Measurements from ENCODE around the gene MEF2C. TPM values are rescaled to one million over a fixed set of nuclear protein-coding genes. Genes with fewer than 3 reads are reported as not detected.

Gene MEF2C
- polyA plus RNA-seq, 3 donors: 3.3 to 15.6 (median 14.3) TPM

DNA sequence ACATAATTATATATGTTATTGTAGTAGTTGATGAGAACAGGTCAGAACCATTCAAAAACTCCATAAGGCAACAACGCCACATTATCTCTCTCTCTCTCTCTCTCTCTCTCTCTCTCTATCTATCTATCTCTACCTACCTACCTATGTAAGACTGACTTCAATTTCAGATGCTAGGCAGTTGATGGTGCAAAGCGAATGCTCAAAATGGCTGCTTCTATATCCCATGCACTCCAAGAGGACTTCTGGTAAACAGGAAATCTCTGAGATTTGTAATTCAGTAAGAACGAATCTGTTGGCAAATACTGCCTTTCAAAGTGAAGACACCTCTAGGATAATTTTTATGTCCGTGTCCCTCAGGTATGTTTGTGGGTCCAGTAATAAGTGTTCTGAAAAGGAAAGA lies 43.7 kb downstream of the MEF2C start:
- no peak overlapping the region for H3K27ac ChIP-seq (ENCODE audit: low read depth, low read length)
- 76 to 88% (median 80%) methylated on average over 4 of the region's 4 CpGs for WGBS, 3 donors

DNA sequence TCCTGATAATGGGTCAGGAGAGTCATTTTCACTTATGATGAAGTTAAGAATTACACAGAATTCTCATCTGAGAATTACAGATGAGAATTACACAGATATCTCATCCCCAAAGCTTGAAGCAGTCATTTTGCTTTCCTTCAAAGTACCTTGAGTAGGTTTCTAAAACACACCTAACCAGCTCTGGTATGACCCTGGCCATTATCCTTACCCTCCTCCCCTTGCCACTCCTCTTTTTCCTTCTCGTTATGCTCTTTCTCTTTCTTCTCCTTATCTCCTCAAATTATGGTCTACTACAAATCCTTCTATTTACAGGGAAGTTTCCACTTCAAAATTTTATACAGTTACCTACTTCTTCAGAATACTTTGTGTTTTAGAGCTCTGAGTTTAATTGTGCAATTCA lies 44.5 kb downstream of the MEF2C start:
- H3K27ac ChIP-seq (ENCODE audit: low read depth, low read length): no peak overlapping the region
- 63 to 78% (median 64%) methylated on average over 1 of the region's 1 CpG for whole genome bisulfite sequencing, 3 donors

DNA sequence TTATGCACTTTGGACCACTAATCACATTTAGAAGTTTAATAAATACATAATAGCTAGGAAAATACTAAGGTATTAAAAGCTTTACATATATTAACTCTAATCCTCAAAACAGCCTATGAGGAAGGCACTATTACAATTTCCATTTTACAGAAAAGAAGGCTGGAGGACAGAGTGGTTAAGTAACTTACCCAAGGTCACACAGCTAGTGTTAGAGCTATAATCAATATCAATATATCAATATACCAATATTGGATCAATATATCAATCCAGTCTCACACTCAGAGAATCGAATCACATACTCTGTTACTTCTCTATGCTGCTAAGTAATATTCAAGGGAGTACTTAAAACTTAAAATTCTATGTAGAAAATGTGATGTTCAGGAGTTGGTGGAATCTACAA lies 45.2 kb downstream of the MEF2C start:
- H3K27ac ChIP-seq (ENCODE audit: low read depth, low read length): no peak overlapping the region
- WGBS, 3 donors: 84 to 98% (median 97%) methylated on average over 1 of the region's 1 CpG

GRCh38 chr5:88837222-88837621 lies 45.8 kb downstream of the MEF2C start:
- H3K27ac ChIP-seq (ENCODE audit: low read depth, low read length): no peak overlapping the region
- WGBS, 3 donors: 95 to 96% (median 96%) methylated on average over 4 of the region's 4 CpGs

DNA sequence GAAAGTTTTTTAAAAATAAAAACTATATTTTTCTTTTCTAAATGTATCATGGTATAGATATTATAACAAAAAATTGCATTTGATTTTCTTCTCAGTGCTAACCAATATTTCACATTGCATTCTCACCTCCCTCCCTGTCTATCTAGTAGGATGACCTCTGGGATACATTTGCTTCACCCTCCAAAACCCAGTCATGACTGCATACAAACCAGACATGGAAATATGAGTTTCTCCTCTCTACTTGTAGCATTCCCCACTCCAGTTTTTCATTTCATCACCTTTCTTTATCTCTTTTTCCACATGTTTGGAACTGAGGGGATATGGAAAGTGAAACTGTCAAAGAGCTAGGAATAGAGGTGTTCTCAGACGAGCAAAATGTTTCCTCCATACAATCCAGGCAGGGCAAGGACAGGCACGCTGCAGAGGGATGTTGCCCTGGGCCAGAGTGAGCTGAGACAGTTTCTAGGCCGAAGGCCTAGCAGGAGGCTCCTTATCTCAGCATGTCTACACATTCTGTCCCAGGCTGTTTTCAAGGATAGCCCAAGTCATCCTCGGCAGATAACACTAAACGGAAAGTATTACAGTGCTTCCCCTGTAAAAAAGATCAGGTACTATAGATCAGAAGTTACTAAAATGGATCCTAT lies 46.7 kb downstream of the MEF2C start:
- no peak overlapping the region for H3K27ac ChIP-seq (ENCODE audit: low read depth, low read length)
- WGBS, 3 donors: 30 to 60% (median 36%) methylated on average over 5 of the region's 5 CpGs

DNA sequence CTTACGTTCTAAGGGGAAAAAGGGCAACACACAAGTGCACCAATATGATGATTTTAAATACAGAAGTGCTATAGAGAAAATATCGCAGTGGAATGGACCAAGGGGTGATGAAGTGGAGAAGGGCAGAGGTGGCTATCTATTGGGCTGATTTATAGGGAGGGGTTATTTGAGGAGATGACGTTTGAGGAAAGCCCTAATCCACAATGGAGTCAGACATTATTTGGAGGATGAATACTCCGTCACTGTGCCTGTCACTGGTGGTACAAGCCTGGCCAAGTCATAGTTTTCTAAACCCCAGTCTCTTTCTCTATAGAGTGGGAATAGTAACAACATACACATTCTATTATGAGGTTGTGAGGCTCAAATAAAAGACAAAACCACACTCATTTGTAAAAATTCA lies 48.5 kb downstream of the MEF2C start:
- WGBS, 3 donors: 85 to 88% (median 88%) methylated on average over 4 of the region's 4 CpGs
- H3K27ac ChIP-seq (ENCODE audit: low read depth, low read length): no peak overlapping the region

GRCh38 chr5:88834131-88834462 lies 48.9 kb downstream of the MEF2C start:
- WGBS, 3 donors: 86 to 98% (median 89%) methylated on average over 2 of the region's 2 CpGs
- H3K27ac ChIP-seq (ENCODE audit: low read depth, low read length): no peak overlapping the region

- 21 to 41% (median 26%) methylated on average over 7 of the region's 7 CpGs for WGBS, 3 donors
- H3K27ac ChIP-seq (ENCODE audit: low read depth, low read length): no peak overlapping the region
Measured at GRCh38 chr5:88833371-88834130, 49.4 kb downstream of the MEF2C start.

- no peak overlapping the region for H3K27ac ChIP-seq (ENCODE audit: low read depth, low read length)
- 68 to 97% (median 85%) methylated on average over 1 of the region's 1 CpG for WGBS, 3 donors
Measured at GRCh38 chr5:88831816-88832215, 51.2 kb downstream of the MEF2C start.

DNA sequence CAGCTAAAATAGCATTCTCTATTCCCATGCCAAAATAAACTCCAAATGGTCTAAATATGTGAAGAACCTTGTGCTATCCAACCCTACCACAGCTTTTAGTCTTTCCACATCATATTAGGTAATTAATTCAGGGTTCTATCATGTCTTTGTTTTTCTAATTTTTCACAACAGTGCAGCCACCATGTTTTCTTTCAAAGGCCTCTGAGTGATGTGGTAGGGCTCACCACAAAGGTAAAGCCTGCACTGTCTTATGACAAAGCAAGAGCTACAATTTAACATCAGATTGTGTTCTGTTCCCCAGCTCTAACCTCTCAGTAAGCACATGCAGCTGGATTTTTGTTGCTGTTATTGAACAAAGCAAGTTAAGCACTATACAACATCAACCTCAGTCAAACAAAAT lies 52.4 kb downstream of the MEF2C start:
- H3K27ac ChIP-seq (ENCODE audit: low read depth, low read length): peak overlapping the region; percentile 55

DNA sequence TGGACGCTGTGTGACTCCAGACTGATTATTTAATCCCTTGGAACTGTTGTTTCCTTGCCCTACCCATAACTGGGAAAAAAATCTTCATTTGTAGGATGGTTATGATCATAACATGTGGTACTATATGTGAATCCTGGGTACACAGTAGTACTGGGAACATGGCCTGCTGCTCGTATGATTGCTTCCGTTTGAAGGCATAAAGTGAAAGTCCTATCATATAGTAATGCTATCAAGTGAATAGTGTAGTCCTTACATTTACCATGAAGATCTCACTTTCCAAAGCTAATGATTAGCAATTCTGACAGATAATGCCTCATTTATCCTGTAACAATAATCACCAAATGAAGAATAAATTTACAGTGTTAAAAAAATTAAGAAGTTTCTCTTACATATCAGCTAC lies 53.2 kb downstream of the MEF2C start:
- H3K27ac ChIP-seq (ENCODE audit: low read depth, low read length): no peak overlapping the region
- 66 to 86% (median 70%) methylated on average over 3 of the region's 3 CpGs for WGBS, 3 donors

- 42 to 73% (median 48%) methylated on average over 3 of the region's 3 CpGs for WGBS, 3 donors
- H3K27ac ChIP-seq (ENCODE audit: low read depth, low read length): no peak overlapping the region
Measured at GRCh38 chr5:88829054-88829453, 53.9 kb downstream of the MEF2C start.

DNA sequence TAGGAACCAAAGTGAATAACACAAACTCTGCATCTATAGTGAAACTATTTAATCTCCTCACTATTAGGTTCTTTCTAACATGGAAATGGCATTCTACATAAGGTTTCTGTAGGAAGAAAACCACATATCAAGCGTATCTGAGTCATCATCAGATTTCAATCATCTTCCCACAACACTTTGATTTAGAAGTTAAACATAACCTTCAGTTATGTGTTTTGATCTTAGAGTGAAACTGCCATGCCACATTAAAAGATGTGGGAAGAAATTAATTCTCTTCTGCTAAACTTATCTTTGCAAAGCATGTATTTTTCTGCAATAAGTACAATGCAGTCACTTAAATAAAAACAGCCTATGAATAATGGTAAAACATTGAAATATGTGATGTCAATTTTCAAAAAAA lies 55.0 kb downstream of the MEF2C start:
- 42 to 85% (median 45%) methylated on average over 1 of the region's 1 CpG for WGBS, 3 donors
- no peak overlapping the region for H3K27ac ChIP-seq (ENCODE audit: low read depth, low read length)

DNA sequence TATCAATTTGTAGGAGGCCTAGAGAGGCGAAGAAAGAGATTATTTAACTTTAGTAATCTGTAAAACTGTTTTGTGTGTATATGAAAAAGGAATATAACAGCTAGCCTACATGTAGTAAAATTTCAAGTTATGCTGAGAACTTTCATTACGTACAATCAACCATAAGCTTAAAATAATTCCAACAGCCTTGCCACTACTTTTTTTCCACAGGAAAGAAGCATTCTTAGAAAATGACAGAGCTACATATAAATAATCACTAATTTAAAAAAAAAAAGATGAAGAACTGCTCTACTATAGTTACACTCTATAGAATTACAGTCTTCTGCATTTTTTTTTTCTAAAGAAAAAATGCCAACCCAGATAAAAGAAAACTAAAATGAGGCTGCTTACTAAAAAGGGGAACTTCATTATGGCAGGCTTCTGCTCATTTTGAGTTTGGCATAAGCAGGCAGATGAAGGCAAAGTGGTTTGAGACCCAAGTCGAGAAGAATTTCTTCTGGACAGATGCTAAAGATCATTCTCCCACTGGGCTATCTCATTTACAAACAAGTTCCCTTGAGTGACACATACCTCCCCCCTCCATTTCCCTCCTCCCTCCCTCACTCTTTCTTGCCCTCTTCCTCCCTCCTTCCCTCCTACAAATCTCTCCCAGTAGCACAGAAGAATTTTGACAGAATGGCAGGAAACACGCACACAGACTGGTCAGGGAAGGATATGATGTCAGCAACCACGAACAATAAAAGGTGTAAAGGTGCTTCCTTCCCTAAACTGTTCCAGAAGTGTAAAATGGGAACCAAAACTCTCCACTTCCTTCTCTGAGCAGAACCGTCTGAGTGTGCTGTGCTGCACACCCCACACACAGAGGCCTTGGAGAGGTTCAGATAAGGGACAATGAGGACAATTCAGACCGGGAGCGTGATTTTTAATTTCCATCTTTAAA lies 56.1 kb downstream of the MEF2C start:
- no peak overlapping the region for H3K27ac ChIP-seq (ENCODE audit: low read depth, low read length)
- 32 to 53% (median 37%) methylated on average over 8 of the region's 8 CpGs for WGBS, 3 donors

DNA sequence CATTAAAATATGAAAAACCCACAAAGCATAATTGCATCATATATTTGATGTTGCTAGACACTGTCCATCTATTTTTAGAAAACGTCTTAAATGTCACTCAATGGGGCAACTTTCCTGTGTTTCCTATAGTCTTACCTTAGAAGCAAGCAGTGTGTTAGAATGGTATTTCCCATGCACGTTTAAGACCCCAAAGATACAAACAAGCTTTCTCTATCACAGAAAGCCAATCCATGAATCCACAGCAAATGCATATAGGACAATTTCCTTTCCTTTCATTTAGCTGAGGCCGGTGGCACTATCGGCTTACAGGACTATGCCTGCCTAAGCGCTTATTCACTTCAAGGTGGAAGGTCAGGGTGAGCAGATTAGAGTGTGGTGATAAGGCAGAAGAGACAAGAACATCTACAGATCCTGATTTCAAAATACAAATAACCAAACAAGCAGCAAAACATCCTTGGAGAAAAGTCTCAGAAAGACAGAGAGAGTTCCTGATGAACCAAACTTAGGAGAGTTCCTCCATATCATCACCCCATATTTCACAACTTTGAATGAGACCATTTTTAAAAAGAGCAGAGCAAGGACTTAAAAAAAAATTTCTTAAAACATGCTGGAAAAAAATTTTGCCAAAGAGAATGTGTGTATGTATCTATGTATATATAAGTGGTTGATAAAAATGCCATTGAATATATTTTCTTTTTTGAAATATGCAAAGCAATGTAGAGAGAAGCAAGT lies 57.2 kb downstream of the MEF2C start:
- no peak overlapping the region for H3K27ac ChIP-seq (ENCODE audit: low read depth, low read length)
- WGBS, 3 donors: 46 to 52% (median 51%) methylated on average over 5 of the region's 5 CpGs

DNA sequence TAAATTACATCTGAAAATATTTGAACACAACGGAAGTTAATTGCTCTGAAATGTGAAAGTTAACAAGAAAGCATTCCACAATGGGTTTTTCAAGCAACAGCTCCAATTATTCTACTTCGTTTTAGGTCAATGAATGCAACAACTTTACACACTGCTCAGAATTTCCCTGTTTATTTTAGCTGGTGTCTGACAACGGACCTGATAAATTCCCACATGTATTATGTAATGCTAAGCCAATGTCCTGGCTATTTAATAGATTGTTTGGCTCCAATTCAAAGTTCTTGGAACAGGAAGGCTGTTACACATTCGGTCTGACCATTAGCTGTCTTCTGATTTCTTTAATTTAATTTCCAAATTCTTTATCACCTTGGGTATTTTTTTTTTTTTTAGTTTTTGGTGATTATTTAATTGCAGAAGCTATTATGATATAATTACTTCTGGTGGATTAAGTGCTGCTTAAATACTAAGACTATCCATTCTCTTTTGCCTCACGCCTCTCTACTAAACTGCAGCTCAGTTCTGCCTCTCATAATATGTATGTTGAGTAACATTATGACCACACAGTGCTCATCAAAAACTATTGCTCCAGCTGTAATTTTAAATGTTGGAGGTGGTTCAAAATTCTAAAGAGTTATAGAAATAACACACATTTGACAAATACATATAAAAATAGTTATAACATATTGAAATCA lies 57.9 kb downstream of the MEF2C start:
- 10 to 18% (median 12%) methylated on average over 5 of the region's 5 CpGs for WGBS, 3 donors

DNA sequence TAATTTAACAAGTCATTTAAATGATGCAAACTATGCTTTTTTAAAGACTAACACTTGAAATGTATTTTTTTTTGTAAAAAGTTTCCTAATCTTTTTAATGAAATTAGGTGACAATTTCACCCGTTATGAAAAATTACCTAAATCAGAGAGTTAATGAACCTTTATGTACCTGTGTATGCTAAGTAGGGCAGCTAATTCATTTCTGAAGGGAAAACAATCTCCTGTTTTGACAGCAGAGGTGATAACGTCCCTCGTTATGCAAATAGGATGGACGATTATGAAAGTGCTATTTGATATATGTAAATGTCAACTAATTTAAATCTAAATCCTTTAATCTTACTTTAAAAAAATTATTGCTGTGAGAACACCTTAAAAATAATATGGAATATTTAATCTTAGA lies 58.8 kb downstream of the MEF2C start:
- WGBS, 3 donors: 27 to 42% (median 33%) methylated on average over 4 of the region's 4 CpGs
- H3K27ac ChIP-seq (ENCODE audit: low read depth, low read length): no peak overlapping the region

More for the DNA sequence above, 57.9 kb downstream of the MEF2C start:
- no peak overlapping the region for H3K27ac ChIP-seq (ENCODE audit: low read depth, low read length)

DNA sequence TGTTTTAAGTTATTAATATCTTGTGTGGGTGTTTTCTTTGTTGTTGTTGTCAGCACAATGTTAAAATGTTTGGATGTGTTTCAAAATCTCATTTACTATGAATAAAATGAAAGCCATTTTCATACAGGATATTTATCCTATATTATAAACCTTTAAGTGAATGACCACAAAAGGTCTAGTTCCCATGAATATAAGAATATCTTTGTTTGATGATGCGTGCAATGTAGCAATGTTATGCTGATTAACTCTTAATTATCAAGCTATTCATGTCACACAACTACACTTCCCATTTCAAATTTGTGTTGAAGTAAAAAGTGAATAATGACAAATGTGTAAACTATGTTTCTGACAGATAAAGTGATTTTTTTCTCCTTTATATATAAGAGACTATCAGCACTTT lies 59.8 kb downstream of the MEF2C start:
- H3K27ac ChIP-seq (ENCODE audit: low read depth, low read length): no peak overlapping the region
- 70 to 74% (median 71%) methylated on average over 1 of the region's 1 CpG for WGBS, 3 donors
